HepG2 (cell line): ENCODE results near the gene SKI. TPM values are rescaled to one million over a fixed set of nuclear protein-coding genes. Genes with fewer than 3 reads are reported as not detected.

Experiments
- ATAC-seq: fragments of 200-7000 bp; cut with Tn5 transposase; 3 replicates; pipeline ENCODE4 v1.9.1; 2020; ENCODE audit warnings: mild to moderate bottlenecking, moderate library complexity
- BruUV-seq: library from RNA; stranded (reverse); fragments of 400-500 nt; replicated peaks from 2 replicates; lab custom pipeline; 2021; lab: Mats Ljungman, UMichigan
- CTCF ChIA-PET: fragments of 300-600 bp; formaldehyde crosslinking; extraction: SDS; loops from one replicate; lab custom pipeline; 2021; ENCODE audit warnings: low total read pairs, inconsistent platforms, low intra/inter-chr PET ratio; lab: Yijun Ruan, JAX
- POLR2A ChIA-PET: fragments of 350-600 bp; sonication (Branson Sonifier 250); formaldehyde crosslinking; loops from one replicate; lab custom pipeline; 2020; ENCODE audit warnings: antibody characterized with exemption, inconsistent platforms; lab: Yijun Ruan, JAX
- DNase-seq: peaks from one replicate; pipeline ENCODE4 v3.0.0-alpha.2; 2015; ENCODE audit warnings: low spot score
- FAIRE-seq: peaks from 3 replicates; lab custom pipeline; 2011; peaks lifted over from hg19 to GRCh38; lab: Jason Lieb, UNC
- H2AFZ ChIP-seq: one replicate; pipeline ENCODE4 v1.6.1; 2011; ENCODE audit warnings: low read length, inconsistent platforms
- H3K27ac ChIP-seq: fragments of 300-600 bp; 3 replicates; pipeline ENCODE4 v1.8.0; 2011; ENCODE audit warnings: mixed run types, mild to moderate bottlenecking, mixed read lengths, low read length, inconsistent platforms; ENCODE audit not compliant: insufficient read depth; ENCODE audit errors: extremely low read length
- H3K27me3 ChIP-seq, 2 experiments: fragments of 200-600 bp in 1 of 2; 2 replicates in 1 of 2; 3 replicates in 1 of 2; pipeline versions ENCODE4 v1.6.0 to v1.8.0; 2011; ENCODE audit warnings: low read length in 2 of 2, mild to moderate bottlenecking in 2 of 2, moderate library complexity in 2 of 2, inconsistent platforms in 1 of 2; ENCODE audit not compliant: insufficient read depth in 2 of 2, control insufficient read depth in 1 of 2
- H3K36me3 ChIP-seq, 2 experiments: fragments of 200-600 bp in 1 of 2; replicated peaks in 1 of 2; 2 replicates in 1 of 2; 3 replicates in 1 of 2; pipeline versions ENCODE4 v1.5.1 to v1.8.0; 2011; ENCODE audit warnings: low read length in 2 of 2, inconsistent platforms in 1 of 2; ENCODE audit not compliant: insufficient read depth in 2 of 2, control insufficient read depth in 1 of 2
- H3K4me1 ChIP-seq: 2 replicates; pipeline ENCODE4 v1.5.1; 2012; ENCODE audit warnings: low read length, inconsistent platforms; ENCODE audit not compliant: insufficient read depth
- H3K4me2 ChIP-seq: 2 replicates; pipeline ENCODE4 v1.6.0; 2011; ENCODE audit warnings: low read depth, low read length, inconsistent platforms
- H3K4me3 ChIP-seq, 3 experiments: fragments of 200-600 bp in 1 of 3; sonication (generic), shearing (Covaris generic) in 1 of 3; replicated peaks in 1 of 3; 2 replicates each; pipeline ENCODE4 v1.5.1; 2011 to 2016; ENCODE audit warnings: low read length in 3 of 3, inconsistent platforms in 2 of 3, low read depth in 2 of 3, mild to moderate bottlenecking in 2 of 3, control low read depth in 1 of 3, mixed read lengths in 1 of 3; ENCODE audit not compliant: insufficient read depth in 1 of 3
- H3K79me2 ChIP-seq: one replicate; pipeline ENCODE4 v1.6.1; 2011; ENCODE audit warnings: low read length, inconsistent platforms; ENCODE audit not compliant: insufficient read depth
- H3K9ac ChIP-seq: 2 replicates; pipeline ENCODE4 v1.6.0; 2011; ENCODE audit warnings: mild to moderate bottlenecking, low read depth, low read length, inconsistent platforms; ENCODE audit not compliant: insufficient read depth
- H3K9me3 ChIP-seq: 2 replicates; pipeline ENCODE4 v1.5.1; 2012; ENCODE audit warnings: mild to moderate bottlenecking, low read length
- H4K20me1 ChIP-seq: 2 replicates; pipeline ENCODE4 v1.6.0; 2011; ENCODE audit warnings: inconsistent platforms, mild to moderate bottlenecking, low read length, moderate library complexity; ENCODE audit not compliant: insufficient read depth
- TAF15 ChIP-seq: fragments of 200-400 bp; formaldehyde crosslinking; IDR thresholded peaks from one replicate; pipeline ENCODE4 v1.6.1; 2018; ENCODE audit warnings: mild to moderate bottlenecking, low read depth, low read length; ENCODE audit not compliant: poor library complexity, severe bottlenecking
- ZNF687 ChIP-seq: sonication (generic); formaldehyde crosslinking; IDR thresholded peaks from 2 replicates; pipeline ENCODE4 v1.5.1; 2020; ENCODE audit warnings: mild to moderate bottlenecking, missing genetic modification reagents, moderate library complexity
- WGBS: methylation state at CpG from one replicate; pipeline ENCODE4 v1.1.6; 2017; ENCODE audit warnings: low lambda C conversion rate; 5-methylcytosine and 5-hydroxymethylcytosine counted together
- in situ Hi-C: cut with HindIII; loops from 2 replicates; pipeline ENCODE4 v1.10.0; 2017; ENCODE audit warnings: low pct_unique_long_range_greater_than_20kb; ENCODE audit not compliant: extremely low pct_ligation_motif_present
- intact Hi-C: fragments of 100-400 bp; cut with micrococcal nuclease; formaldehyde crosslinking; loops from one replicate; pipeline ENCODE4 v1.10.0; 2022; ENCODE audit not compliant: unreplicated experiment
- polyA plus RNA-seq, 8 experiments: library from polyadenylated mRNA; depleted of rRNA in 3 of 8; stranded (reverse) in 7 of 8; unstranded in 1 of 8; fragments of >200 nt; fragmentation: Illumina TruSeq in 4 of 8; extraction: Trizol in 4 of 8; gene quantifications; 2 replicates each; pipeline versions ENCODE4 v1.2.1 to v1.2.3, GENCODE V29; 2011 to 2016; ENCODE audit warnings: low read depth in 4 of 8, missing spikeins in 1 of 8, mixed read lengths in 1 of 8; ENCODE audit not compliant: insufficient read depth in 1 of 8
- total RNA-seq, 5 experiments: library from RNA; depleted of rRNA; stranded (reverse); fragments of >200 nt; fragmentation: Illumina TruSeq; extraction: Trizol; gene quantifications; 2 replicates each; pipeline ENCODE4 v1.2.3, GENCODE V29; 2016; ENCODE audit warnings: low read depth in 1 of 5

SKI gene
- total and polyA plus RNA-seq, 2 of the 13 experiments (the other 11 are each of a cell fraction or from before 2014, with no cell fraction given), result 4.7 to 6.9 TPM

- TF ChIP-seq TAF15, result no peak
- 0 out of 2 replicates have a peak, but pooled peaks have one; percentile 8 for TF ChIP-seq ZNF687 (CRISPR knock-in tag)
- Histone ChIP-seq H3K27ac (no peak overlapping the region), H3K4me3 (no peak overlapping the region), H3K36me3 (peaks cover 14 to 47% of the 10 kb centered on the region in 2 experiments; a peak in 4 of 5 replicates), H2AFZ (no peak overlapping the region), H3K4me1 (no peaks in the 10 kb centered on the region), H3K4me2 (no peak overlapping the region), H3K9ac (no peak overlapping the region), H3K27me3 (no peaks in the 10 kb centered on the region), H3K79me2 (peaks cover 36% of the 10 kb centered on the region), H3K9me3 (no peaks in the 10 kb centered on the region), H4K20me1 (peaks cover 40% of the 10 kb centered on the region)
- DNase-seq, result no peak
- ChIA-PET CTCF (no interaction called here), POLR2A (no interaction called here)
- no peak for FAIRE-seq
- in situ Hi-C loops, result no loop called here
- intact Hi-C loops, result no loop called here
- WGBS, result 95% methylated on average over 15 of the region's 24 CpGs
- ATAC-seq, result no peak
- BruUV-seq, result no TSS peak
Measured at GRCh38 chr1:2302292-2302925, 74.3 kb downstream of the SKI start.
